Endothelial cell of umbilical vein (primary cell): ENCODE measurements around the gene NECTIN3. TPM values are rescaled to one million over a fixed set of nuclear protein-coding genes. Genes with fewer than 3 reads are reported as not detected.

Experiments
- BruUV-seq: library from RNA; stranded (reverse); fragments of 400-500 nt; replicated peaks from 2 replicates; lab custom pipeline; 2021; lab: Mats Ljungman, UMichigan
- CTCF ChIA-PET: fragments of 300-600, 350-600 bp; sonication (Branson Sonifier 250); formaldehyde crosslinking; loops from one replicate; lab custom pipeline; 2021; ENCODE audit warnings: antibody characterized with exemption, inconsistent platforms; lab: Charles Lee
- POLR2A ChIA-PET: fragments of 300-600, 350-600 bp; sonication (Branson Sonifier 250); formaldehyde crosslinking; loops from one replicate; lab custom pipeline; 2021; ENCODE audit warnings: antibody characterized with exemption, inconsistent platforms; lab: Charles Lee
- DNase-seq: peaks from one replicate; pipeline ENCODE4 v3.0.0-alpha.2; 2011; ENCODE audit warnings: low read depth, low spot score
- FAIRE-seq: peaks from 2 replicates; lab custom pipeline; 2011; peaks lifted over from hg19 to GRCh38; lab: Jason Lieb, UNC
- H2AFZ ChIP-seq: 2 replicates; pipeline ENCODE4 v1.6.0; 2012; ENCODE audit warnings: low read depth, low read length, control low read depth, inconsistent platforms
- H3K27ac ChIP-seq: 2 replicates; pipeline ENCODE4 v1.5.1; 2011; ENCODE audit warnings: low read depth, mild to moderate bottlenecking, control low read depth, low read length, moderate library complexity; ENCODE audit not compliant: insufficient read depth
- H3K27me3 ChIP-seq, 2 experiments: 2 replicates each; pipeline versions ENCODE4 v1.6.0 to v1.6.1; 2011; ENCODE audit warnings: low read length in 2 of 2, mixed read lengths in 1 of 2; ENCODE audit not compliant: control insufficient read depth in 2 of 2, insufficient read depth in 2 of 2
- H3K36me3 ChIP-seq, 2 experiments: 2 replicates in 1 of 2; 3 replicates in 1 of 2; pipeline ENCODE4 v1.5.1; 2011; ENCODE audit warnings: low read length in 2 of 2, mild to moderate bottlenecking in 1 of 2, moderate library complexity in 1 of 2; ENCODE audit not compliant: control insufficient read depth in 2 of 2, insufficient read depth in 2 of 2; ENCODE audit errors: extremely low read depth in 1 of 2
- H3K4me1 ChIP-seq: 3 replicates; pipeline ENCODE4 v1.5.1; 2011; ENCODE audit warnings: mild to moderate bottlenecking, low read length; ENCODE audit not compliant: control insufficient read depth, insufficient read depth; ENCODE audit errors: extremely low read depth
- H3K4me2 ChIP-seq: 2 replicates; pipeline ENCODE4 v1.6.1; 2011; ENCODE audit warnings: low read length, control low read depth, mixed read lengths; ENCODE audit not compliant: insufficient read depth
- H3K4me3 ChIP-seq, 3 experiments: fragments of 200-600 bp in 1 of 3; sonication (generic), shearing (Covaris generic) in 1 of 3; replicated peaks in 1 of 3; 2 replicates each; pipeline ENCODE4 v1.5.1; 2011 to 2016; ENCODE audit warnings: control low read depth in 3 of 3, low read length in 3 of 3, mild to moderate bottlenecking in 2 of 3, inconsistent platforms in 1 of 3, low read depth in 1 of 3, moderate library complexity in 1 of 3; ENCODE audit not compliant: insufficient read depth in 1 of 3
- H3K79me2 ChIP-seq: 2 replicates; pipeline ENCODE4 v1.6.0; 2012; ENCODE audit warnings: low read length, inconsistent platforms; ENCODE audit not compliant: control insufficient read depth, insufficient read depth
- H3K9ac ChIP-seq: replicated peaks from 2 replicates; pipeline ENCODE3; 2011; ENCODE audit warnings: low read length, control low read depth; ENCODE audit not compliant: insufficient read depth; ENCODE audit errors: extremely low read depth
- H3K9me1 ChIP-seq: replicated peaks from 3 replicates; pipeline ENCODE4 v1.6.0; 2011; ENCODE audit warnings: mild to moderate bottlenecking, low read length; ENCODE audit not compliant: control insufficient read depth, insufficient read depth; ENCODE audit errors: extremely low read depth
- H3K9me3 ChIP-seq: replicated peaks from 2 replicates; pipeline ENCODE4 v1.5.1; 2012; ENCODE audit warnings: low read length, inconsistent platforms; ENCODE audit not compliant: control insufficient read depth, insufficient read depth
- H4K20me1 ChIP-seq: replicated peaks from 2 replicates; pipeline ENCODE3; 2011; ENCODE audit warnings: mild to moderate bottlenecking, low read length; ENCODE audit not compliant: control insufficient read depth, insufficient read depth; ENCODE audit errors: extremely low read depth
- EZH2 ChIP-seq: IDR thresholded peaks from 2 replicates; pipeline ENCODE4 v1.6.1; 2012; ENCODE audit warnings: borderline replicate concordance, low read depth, mild to moderate bottlenecking, moderate library complexity, low read length, inconsistent platforms; ENCODE audit not compliant: severe bottlenecking
- FOS ChIP-seq: IDR thresholded peaks from 2 replicates; pipeline ENCODE4 v1.6.1; 2011; ENCODE audit warnings: mild to moderate bottlenecking, low read length, moderate library complexity, borderline replicate concordance; ENCODE audit not compliant: insufficient read depth
- GATA2 ChIP-seq: IDR thresholded peaks from 2 replicates; pipeline ENCODE4 v1.7.0; 2011; ENCODE audit warnings: low read depth, mild to moderate bottlenecking, moderate library complexity, mixed read lengths, low read length; ENCODE audit not compliant: insufficient read length, insufficient read depth
- JUN ChIP-seq: IDR thresholded peaks from 2 replicates; pipeline ENCODE4 v1.6.1; 2011; ENCODE audit warnings: borderline replicate concordance, low read depth; ENCODE audit not compliant: insufficient read length, insufficient read depth
- MYC ChIP-seq: IDR thresholded peaks from one replicate; pipeline ENCODE4 v1.6.1; 2011; ENCODE audit warnings: mild to moderate bottlenecking, low read depth, low read length
- POLR2A ChIP-seq: IDR thresholded peaks from 2 replicates; pipeline ENCODE4 v1.6.1; 2012; ENCODE audit warnings: low read depth, mild to moderate bottlenecking, control low read depth, low read length
- POLR2AphosphoS5 ChIP-seq: IDR thresholded peaks from 2 replicates; pipeline ENCODE4 v1.6.1; 2012; ENCODE audit warnings: low read depth, mild to moderate bottlenecking, control low read depth, low read length, moderate library complexity; ENCODE audit not compliant: insufficient read depth
- dilution Hi-C: fragments of 300-500 bp; cut with MboI; formaldehyde crosslinking; loops from one replicate; pipeline ENCODE4 v1.15.0; 2019; ENCODE audit warnings: low sequenced_read_pairs; ENCODE audit not compliant: extremely low pct_ligation_motif_present
- intact Hi-C: fragments of 100-400 bp; cut with micrococcal nuclease; formaldehyde crosslinking; loops from one replicate; pipeline ENCODE4 v1.10.0; 2022
- polyA plus RNA-seq, 4 experiments: library from polyadenylated mRNA; depleted of rRNA in 3 of 4; stranded (reverse) in 3 of 4; unstranded in 1 of 4; fragments of >200 nt; gene quantifications; 2 replicates each; pipeline versions ENCODE4 v1.2.1 to v1.2.3, GENCODE V29; 2011 to 2012; ENCODE audit warnings: missing spikeins in 1 of 4
- total RNA-seq: library from RNA; stranded (reverse); gene quantifications from 2 replicates; pipeline ENCODE4 v1.2.3, GENCODE V29; 2021
- TF ChIP-seq, protein P1 (sequence below), 2 donors: IDR thresholded peaks; 1 replicate in 1 of 2; 2 replicates in 1 of 2; pipeline ENCODE4 v1.5.1; 2011; ENCODE audit warnings: low read length in 2 of 2, mild to moderate bottlenecking in 2 of 2, moderate library complexity in 2 of 2, control low read depth in 1 of 2, inconsistent platforms in 1 of 2, low read depth in 1 of 2; ENCODE audit not compliant: insufficient read depth in 1 of 2; ENCODE audit errors: extremely low read depth in 1 of 2
- TF ChIP-seq, protein P2 (sequence below): IDR thresholded peaks from 2 replicates; pipeline ENCODE4 v1.6.1; 2011; ENCODE audit not compliant: insufficient read depth, insufficient read length

The NECTIN3 gene
- total and polyA plus RNA-seq, 2 donors (not counting 3 experiments of a cell fraction or from before 2014, with no cell fraction given): 14.3 to 26.9 TPM

DNA sequence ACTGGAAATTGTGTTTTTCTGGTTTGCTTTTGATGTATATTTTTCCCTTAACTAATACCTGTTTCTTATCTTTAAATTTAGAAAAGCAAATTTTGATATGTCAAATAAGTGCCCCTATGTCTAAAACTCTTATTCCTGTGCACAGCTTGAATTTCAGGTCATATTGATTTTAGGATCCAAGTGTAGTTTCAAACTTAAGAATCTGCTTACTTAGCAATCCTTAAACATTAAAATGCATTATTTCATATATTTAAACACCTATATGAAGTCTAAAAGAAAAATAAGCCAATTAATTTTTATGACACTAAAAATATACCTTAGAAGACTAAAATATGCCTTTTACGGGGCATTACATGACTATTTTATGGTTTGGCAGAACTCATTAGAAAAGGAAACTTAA lies 59.2 kb downstream of the NECTIN3 start:
- ChIA-PET CTCF (no interaction called here), POLR2A (no interaction called here)
- no peaks in the 10 kb centered on the region for H3K9me1 ChIP-seq
- H3K9me3 ChIP-seq: no peaks in the 10 kb centered on the region
- no peaks in the 10 kb centered on the region for H3K4me1 ChIP-seq
- no peak overlapping the region for H3K9ac ChIP-seq
- no peak overlapping the region for H3K4me2 ChIP-seq
- TF ChIP-seq GATA2: no peak
- no peak for TF ChIP-seq POLR2A
- no peak for TF ChIP-seq JUN
- TF ChIP-seq, protein P1, sequence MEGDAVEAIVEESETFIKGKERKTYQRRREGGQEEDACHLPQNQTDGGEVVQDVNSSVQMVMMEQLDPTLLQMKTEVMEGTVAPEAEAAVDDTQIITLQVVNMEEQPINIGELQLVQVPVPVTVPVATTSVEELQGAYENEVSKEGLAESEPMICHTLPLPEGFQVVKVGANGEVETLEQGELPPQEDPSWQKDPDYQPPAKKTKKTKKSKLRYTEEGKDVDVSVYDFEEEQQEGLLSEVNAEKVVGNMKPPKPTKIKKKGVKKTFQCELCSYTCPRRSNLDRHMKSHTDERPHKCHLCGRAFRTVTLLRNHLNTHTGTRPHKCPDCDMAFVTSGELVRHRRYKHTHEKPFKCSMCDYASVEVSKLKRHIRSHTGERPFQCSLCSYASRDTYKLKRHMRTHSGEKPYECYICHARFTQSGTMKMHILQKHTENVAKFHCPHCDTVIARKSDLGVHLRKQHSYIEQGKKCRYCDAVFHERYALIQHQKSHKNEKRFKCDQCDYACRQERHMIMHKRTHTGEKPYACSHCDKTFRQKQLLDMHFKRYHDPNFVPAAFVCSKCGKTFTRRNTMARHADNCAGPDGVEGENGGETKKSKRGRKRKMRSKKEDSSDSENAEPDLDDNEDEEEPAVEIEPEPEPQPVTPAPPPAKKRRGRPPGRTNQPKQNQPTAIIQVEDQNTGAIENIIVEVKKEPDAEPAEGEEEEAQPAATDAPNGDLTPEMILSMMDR (IDR thresholded peaks at IDR 0.05; ENCODE audit: extremely low read depth in 1 of 2, insufficient read depth in 1 of 2, low read depth in 1 of 2, low read length in 2 of 2): no peak
- no peak for TF ChIP-seq POLR2AphosphoS5
- no peak for TF ChIP-seq FOS
- TF ChIP-seq MYC: no peak
- no peak for TF ChIP-seq EZH2
- TF ChIP-seq, protein P2, sequence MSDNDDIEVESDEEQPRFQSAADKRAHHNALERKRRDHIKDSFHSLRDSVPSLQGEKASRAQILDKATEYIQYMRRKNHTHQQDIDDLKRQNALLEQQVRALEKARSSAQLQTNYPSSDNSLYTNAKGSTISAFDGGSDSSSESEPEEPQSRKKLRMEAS: no peak
- FAIRE-seq: no peak
- H3K36me3 ChIP-seq: peaks cover 0 to 2% of the 10 kb centered on the region in 2 experiments
- no peak overlapping the region for H2AFZ ChIP-seq
- no peak overlapping the region for H3K4me3 ChIP-seq
- H3K27ac ChIP-seq: no peak overlapping the region
- BruUV-seq: no TSS peak
- H3K27me3 ChIP-seq: no peaks in the 10 kb centered on the region
- no peaks in the 10 kb centered on the region for H4K20me1 ChIP-seq
- H3K79me2 ChIP-seq: no peaks in the 10 kb centered on the region
- dilution Hi-C loops: no loop called here
- intact Hi-C loops: no loop called here
- no peak for DNase-seq
